ENCODE measurements around the gene CAMK1D.

DNA sequence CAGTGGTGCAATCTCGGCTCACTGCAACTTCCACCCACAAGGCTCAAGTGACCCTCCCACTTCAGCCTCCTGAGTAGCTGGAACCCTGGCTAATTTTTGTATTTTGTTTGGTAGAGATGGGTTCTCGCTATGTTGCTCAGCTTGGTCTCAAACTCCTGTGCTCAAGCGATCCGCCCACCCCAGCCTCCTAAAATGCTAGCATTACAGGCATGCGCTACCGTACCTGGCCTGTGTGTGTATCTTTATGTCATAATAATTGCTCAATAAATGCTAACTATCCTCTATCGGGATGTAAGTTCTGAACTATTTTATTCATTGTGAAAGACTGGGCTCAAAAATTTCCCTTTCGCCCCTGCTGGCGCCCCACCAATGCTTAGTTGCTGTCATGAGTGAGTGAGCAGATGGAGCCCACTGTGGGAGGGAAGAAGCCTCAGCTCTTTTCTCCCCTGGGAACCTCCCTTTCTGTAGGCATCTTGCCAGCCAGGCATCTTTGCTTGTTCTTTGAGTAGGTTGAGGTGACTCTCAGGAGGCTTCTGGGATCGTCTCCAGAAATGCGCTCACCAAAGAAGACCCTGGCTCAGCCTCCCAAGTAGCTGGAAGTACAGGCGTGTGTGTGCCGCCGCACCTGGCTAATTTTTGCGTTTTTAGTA lies 38.3 kb downstream of the CAMK1D start:
- TF ChIP-seq, protein P1, sequence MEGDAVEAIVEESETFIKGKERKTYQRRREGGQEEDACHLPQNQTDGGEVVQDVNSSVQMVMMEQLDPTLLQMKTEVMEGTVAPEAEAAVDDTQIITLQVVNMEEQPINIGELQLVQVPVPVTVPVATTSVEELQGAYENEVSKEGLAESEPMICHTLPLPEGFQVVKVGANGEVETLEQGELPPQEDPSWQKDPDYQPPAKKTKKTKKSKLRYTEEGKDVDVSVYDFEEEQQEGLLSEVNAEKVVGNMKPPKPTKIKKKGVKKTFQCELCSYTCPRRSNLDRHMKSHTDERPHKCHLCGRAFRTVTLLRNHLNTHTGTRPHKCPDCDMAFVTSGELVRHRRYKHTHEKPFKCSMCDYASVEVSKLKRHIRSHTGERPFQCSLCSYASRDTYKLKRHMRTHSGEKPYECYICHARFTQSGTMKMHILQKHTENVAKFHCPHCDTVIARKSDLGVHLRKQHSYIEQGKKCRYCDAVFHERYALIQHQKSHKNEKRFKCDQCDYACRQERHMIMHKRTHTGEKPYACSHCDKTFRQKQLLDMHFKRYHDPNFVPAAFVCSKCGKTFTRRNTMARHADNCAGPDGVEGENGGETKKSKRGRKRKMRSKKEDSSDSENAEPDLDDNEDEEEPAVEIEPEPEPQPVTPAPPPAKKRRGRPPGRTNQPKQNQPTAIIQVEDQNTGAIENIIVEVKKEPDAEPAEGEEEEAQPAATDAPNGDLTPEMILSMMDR (IDR thresholded peaks at IDR 0.05 in 4 of 5, conservative IDR thresholded peaks at IDR 0.05 in 1 of 5), result no peak
- TF ChIP-seq POLR2A (IDR thresholded peaks at IDR 0.05), result no peak

All from gastrocnemius medialis (tissue), 4 donors.